GM12878 (cell line): ENCODE data around the gene CCDC187. TPM values are rescaled to one million over a fixed set of nuclear protein-coding genes. Genes with fewer than 3 reads are reported as not detected.

ENCODE experiments used
- ATAC-seq: fragments of 200-7000 bp; cut with Tn5 transposase; 3 replicates; pipeline ENCODE4 v1.9.1; 2020; ENCODE audit warnings: mild to moderate bottlenecking, moderate library complexity
- BruUV-seq: library from RNA; stranded (reverse); fragments of 400-500 nt; replicated peaks from 2 replicates; lab custom pipeline; 2021; lab: Mats Ljungman, UMichigan
- CTCF ChIA-PET: fragments of 300-600 bp; sonication (Branson Sonifier 250); formaldehyde crosslinking; extraction: SDS; loops from one replicate; lab custom pipeline; 2021; ENCODE audit warnings: inconsistent platforms; lab: Yijun Ruan, JAX
- POLR2A ChIA-PET: fragments of 350-600 bp; formaldehyde crosslinking; extraction: SDS; loops from one replicate; lab custom pipeline; 2021; ENCODE audit warnings: inconsistent platforms; lab: Charles Lee
- RAD21 ChIA-PET: fragments of 300-600 bp; sonication (Branson Sonifier 250); formaldehyde crosslinking; loops from one replicate; lab custom pipeline; 2023; ENCODE audit warnings: antibody characterized with exemption; ENCODE audit not compliant: unreplicated experiment; lab: Charles Lee
- SMC1A ChIA-PET: fragments of 300-600 bp; sonication (Branson Sonifier 250); formaldehyde crosslinking; loops from one replicate; lab custom pipeline; 2023; ENCODE audit not compliant: unreplicated experiment, uncharacterized antibody; lab: Charles Lee
- DNase-seq: peaks from one replicate; pipeline ENCODE4 v3.0.0-alpha.2; 2011; ENCODE audit warnings: low read depth, low spot score
- FAIRE-seq: peaks from 3 replicates; lab custom pipeline; 2011; peaks lifted over from hg19 to GRCh38; lab: Jason Lieb, UNC
- H2AFZ ChIP-seq: 2 replicates; pipeline ENCODE4 v1.6.0; 2011; ENCODE audit warnings: low read depth, low read length, control low read depth; ENCODE audit not compliant: control insufficient read depth
- H3K27ac ChIP-seq: 2 replicates; pipeline ENCODE4 v1.5.1; 2011; ENCODE audit warnings: control low read depth; ENCODE audit not compliant: control insufficient read depth, insufficient read depth
- H3K27me3 ChIP-seq, 2 experiments: replicated peaks in 1 of 2; 2 replicates each; pipeline versions ENCODE4 v1.6.0 to v1.6.1; 2011; ENCODE audit warnings: low read length in 1 of 2; ENCODE audit not compliant: control insufficient read depth in 2 of 2, insufficient read depth in 2 of 2
- H3K36me3 ChIP-seq, 2 experiments: 2 replicates each; pipeline ENCODE4 v1.5.1; 2011; ENCODE audit warnings: low read length in 1 of 2; ENCODE audit not compliant: control insufficient read depth in 2 of 2, insufficient read depth in 2 of 2
- H3K4me1 ChIP-seq: 2 replicates; pipeline ENCODE4 v1.6.1; 2011; ENCODE audit warnings: mild to moderate bottlenecking, low read length, moderate library complexity, mixed read lengths; ENCODE audit not compliant: control insufficient read depth, insufficient read depth
- H3K4me2 ChIP-seq: 2 replicates; pipeline ENCODE4 v1.6.0; 2011; ENCODE audit warnings: control low read depth; ENCODE audit not compliant: control insufficient read depth, insufficient read depth
- H3K4me3 ChIP-seq: fragments of 200-600 bp; sonication (generic); 2 replicates; pipeline ENCODE4 v1.5.1; 2016
- H3K79me2 ChIP-seq: 2 replicates; pipeline ENCODE4 v1.6.0; 2011; ENCODE audit warnings: low read length; ENCODE audit not compliant: control insufficient read depth, insufficient read depth
- H3K9ac ChIP-seq: 2 replicates; pipeline ENCODE4 v1.8.0; 2011; ENCODE audit warnings: low read length, control low read depth, mixed read lengths; ENCODE audit not compliant: control insufficient read depth, insufficient read depth
- H3K9me3 ChIP-seq: replicated peaks from 3 replicates; pipeline ENCODE4 v1.5.1; 2011; ENCODE audit warnings: mild to moderate bottlenecking, low read length; ENCODE audit not compliant: control insufficient read depth, insufficient read depth
- H4K20me1 ChIP-seq: 2 replicates; pipeline ENCODE4 v1.6.0; 2011; ENCODE audit not compliant: control insufficient read depth, insufficient read depth
- ASH2L ChIP-seq: fragments of 300-600, 200-600 bp; sonication (generic); IDR thresholded peaks from 2 replicates; pipeline ENCODE4 v1.6.1; 2017; ENCODE audit warnings: low read depth, mild to moderate bottlenecking, borderline replicate concordance
- BACH1 ChIP-seq: fragments of 450-650 bp; IDR thresholded peaks from 2 replicates; pipeline ENCODE4 v1.6.1; 2017; ENCODE audit warnings: mild to moderate bottlenecking, borderline replicate concordance
- CBX3 ChIP-seq: fragments of 200-600 bp; sonication (generic); IDR thresholded peaks from 2 replicates; pipeline ENCODE4 v1.6.1; 2016; ENCODE audit warnings: low read depth, borderline replicate concordance
- CEBPB ChIP-seq, 2 experiments: fragments of 150-350 bp in 1 of 2; IDR thresholded peaks; 2 replicates each; pipeline ENCODE4 v1.6.1; 2012 to 2014; ENCODE audit warnings: low read depth in 2 of 2, low read length in 2 of 2, borderline replicate concordance in 1 of 2, inconsistent platforms in 1 of 2
- CEBPZ ChIP-seq: fragments of 150-350 bp; IDR thresholded peaks from 2 replicates; pipeline ENCODE4 v1.6.1; 2016; ENCODE audit warnings: low read depth, low read length
- GATAD2B ChIP-seq: fragments of 450-650 bp; conservative IDR thresholded peaks from 2 replicates; pipeline ENCODE4 v1.6.1; 2017; ENCODE audit warnings: low read depth, mild to moderate bottlenecking, moderate library complexity
- POLR2AphosphoS2 ChIP-seq: IDR thresholded peaks from 2 replicates; pipeline ENCODE4 v1.6.1; 2011; ENCODE audit warnings: low read depth, mild to moderate bottlenecking, low read length, improper control_type of control experiment, moderate library complexity
- SREBF1 ChIP-seq: IDR thresholded peaks from 2 replicates; pipeline ENCODE4 v1.6.1; 2012; ENCODE audit warnings: mild to moderate bottlenecking, low read length
- WGBS: methylation state at CpG from one replicate; pipeline ENCODE4 v1.1.6; 2016; ENCODE audit warnings: low lambda C conversion rate; ENCODE audit not compliant: insufficient replicate concordance, insufficient coverage; ENCODE audit errors: missing lambda C conversion rate; 5-methylcytosine and 5-hydroxymethylcytosine counted together
- in situ Hi-C: fragments of 300-500 bp; cut with MboI; formaldehyde crosslinking; loops from 9 replicates; pipeline ENCODE4 v1.14.3; 2018; ENCODE audit warnings: mixed read lengths
- intact Hi-C: fragments of 100-400 bp; cut with micrococcal nuclease; formaldehyde crosslinking; loops from one replicate; pipeline ENCODE4 v1.14.2; 2022; ENCODE audit not compliant: unreplicated experiment
- polyA plus RNA-seq, 11 experiments: library from polyadenylated mRNA; depleted of rRNA in 4 of 11; unstranded in 6 of 11; stranded (reverse) in 5 of 11; fragments of >200 nt; fragmentation: Nextera tagmentation in 4 of 11; fragmentation: Illumina TruSeq in 1 of 11; extraction: Ambion mirVana in 4 of 11; extraction: Trizol in 1 of 11; gene quantifications; 1 replicate in 1 of 11; 2 replicates in 10 of 11; pipeline versions ENCODE4 v1.2.1 to v1.2.3, GENCODE V29; 2011 to 2016; ENCODE audit warnings: inconsistent platforms in 2 of 11, missing spikeins in 2 of 11, low read depth in 1 of 11
- total RNA-seq, 4 experiments: library from RNA; depleted of rRNA in 3 of 4; stranded (reverse); fragments of >200 nt in 3 of 4; fragmentation: Illumina TruSeq in 1 of 4; extraction: Trizol in 1 of 4; gene quantifications; 2 replicates each; pipeline versions ENCODE4 v1.2.1 to v1.2.3, GENCODE V29; 2013 to 2021
- TF ChIP-seq, protein P1 (sequence below): fragments of 450-650 bp; IDR thresholded peaks from 2 replicates; pipeline ENCODE4 v1.6.1; 2016; ENCODE audit warnings: mild to moderate bottlenecking
- TF ChIP-seq, protein P2 (sequence below): fragments of 450-650 bp; formaldehyde crosslinking; IDR thresholded peaks from 2 replicates; pipeline ENCODE4 v1.5.0; 2022; ENCODE audit warnings: mild to moderate bottlenecking, missing genetic modification characterization

CCDC187 gene
- total and polyA plus RNA-seq, 10 of the 15 experiments (the other 5 are each of a cell fraction or from before 2014, with no cell fraction given), result 0.04 to 0.23 (median 0.04) TPM; not detected in 7

DNA sequence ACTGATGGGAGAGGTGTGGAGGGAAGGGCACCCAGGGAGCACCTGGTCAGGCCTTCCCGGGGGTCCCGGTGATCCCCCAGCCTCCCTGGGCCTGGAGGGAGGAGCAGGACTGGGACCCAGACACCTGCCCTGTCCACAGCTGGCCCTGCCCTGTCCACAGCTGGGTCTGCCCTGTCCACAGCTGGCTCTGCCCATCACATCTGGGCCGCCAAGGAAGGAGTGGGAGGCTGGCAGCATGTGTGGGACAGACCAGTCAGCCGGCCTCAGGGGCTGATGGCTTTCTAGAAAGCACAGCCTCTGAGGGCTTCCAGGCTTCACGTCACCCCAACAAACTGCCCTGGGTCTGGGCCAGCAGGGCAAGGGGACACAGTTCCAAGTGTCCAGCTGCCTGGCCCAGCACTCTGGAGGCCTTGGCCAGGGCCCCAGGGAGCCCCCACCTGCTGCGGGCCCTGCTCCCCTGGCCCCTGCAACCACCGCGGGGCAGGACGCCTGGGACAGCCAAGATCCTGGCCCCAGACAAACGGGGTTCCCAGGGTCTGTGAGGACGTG, 47.4 kb upstream of the CCDC187 start:
- H3K9ac ChIP-seq, result no peak overlapping the region
- POLR2A ChIA-PET, result no interaction called here
- WGBS, result 45% methylated on average over 11 of the region's 11 CpGs
- no peaks in the 10 kb centered on the region for H3K36me3 ChIP-seq
- no peak overlapping the region for H2AFZ ChIP-seq
- in situ Hi-C loops, result no loop called here
- TF ChIP-seq CEBPB (IDR thresholded peaks at IDR 0.05; ENCODE audit: borderline replicate concordance in 1 of 2, low read depth in 2 of 2, low read length in 2 of 2), result no peak
- TF ChIP-seq GATAD2B, result no peak
- TF ChIP-seq CBX3, result no peak
- TF ChIP-seq SREBF1, result no peak
- TF ChIP-seq BACH1, result no peak
- TF ChIP-seq, protein P1, sequence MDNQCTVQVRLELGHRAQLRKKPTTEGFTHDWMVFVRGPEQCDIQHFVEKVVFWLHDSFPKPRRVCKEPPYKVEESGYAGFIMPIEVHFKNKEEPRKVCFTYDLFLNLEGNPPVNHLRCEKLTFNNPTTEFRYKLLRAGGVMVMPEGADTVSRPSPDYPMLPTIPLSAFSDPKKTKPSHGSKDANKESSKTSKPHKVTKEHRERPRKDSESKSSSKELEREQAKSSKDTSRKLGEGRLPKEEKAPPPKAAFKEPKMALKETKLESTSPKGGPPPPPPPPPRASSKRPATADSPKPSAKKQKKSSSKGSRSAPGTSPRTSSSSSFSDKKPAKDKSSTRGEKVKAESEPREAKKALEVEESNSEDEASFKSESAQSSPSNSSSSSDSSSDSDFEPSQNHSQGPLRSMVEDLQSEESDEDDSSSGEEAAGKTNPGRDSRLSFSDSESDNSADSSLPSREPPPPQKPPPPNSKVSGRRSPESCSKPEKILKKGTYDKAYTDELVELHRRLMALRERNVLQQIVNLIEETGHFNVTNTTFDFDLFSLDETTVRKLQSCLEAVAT, result no peak
- TF ChIP-seq, protein P2, sequence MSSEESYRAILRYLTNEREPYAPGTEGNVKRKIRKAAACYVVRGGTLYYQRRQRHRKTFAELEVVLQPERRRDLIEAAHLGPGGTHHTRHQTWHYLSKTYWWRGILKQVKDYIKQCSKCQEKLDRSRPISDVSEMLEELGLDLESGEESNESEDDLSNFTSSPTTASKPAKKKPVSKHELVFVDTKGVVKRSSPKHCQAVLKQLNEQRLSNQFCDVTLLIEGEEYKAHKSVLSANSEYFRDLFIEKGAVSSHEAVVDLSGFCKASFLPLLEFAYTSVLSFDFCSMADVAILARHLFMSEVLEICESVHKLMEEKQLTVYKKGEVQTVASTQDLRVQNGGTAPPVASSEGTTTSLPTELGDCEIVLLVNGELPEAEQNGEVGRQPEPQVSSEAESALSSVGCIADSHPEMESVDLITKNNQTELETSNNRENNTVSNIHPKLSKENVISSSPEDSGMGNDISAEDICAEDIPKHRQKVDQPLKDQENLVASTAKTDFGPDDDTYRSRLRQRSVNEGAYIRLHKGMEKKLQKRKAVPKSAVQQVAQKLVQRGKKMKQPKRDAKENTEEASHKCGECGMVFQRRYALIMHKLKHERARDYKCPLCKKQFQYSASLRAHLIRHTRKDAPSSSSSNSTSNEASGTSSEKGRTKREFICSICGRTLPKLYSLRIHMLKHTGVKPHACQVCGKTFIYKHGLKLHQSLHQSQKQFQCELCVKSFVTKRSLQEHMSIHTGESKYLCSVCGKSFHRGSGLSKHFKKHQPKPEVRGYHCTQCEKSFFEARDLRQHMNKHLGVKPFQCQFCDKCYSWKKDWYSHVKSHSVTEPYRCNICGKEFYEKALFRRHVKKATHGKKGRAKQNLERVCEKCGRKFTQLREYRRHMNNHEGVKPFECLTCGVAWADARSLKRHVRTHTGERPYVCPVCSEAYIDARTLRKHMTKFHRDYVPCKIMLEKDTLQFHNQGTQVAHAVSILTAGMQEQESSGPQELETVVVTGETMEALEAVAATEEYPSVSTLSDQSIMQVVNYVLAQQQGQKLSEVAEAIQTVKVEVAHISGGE (CRISPR knock-in tag), result no peak
- no peak for TF ChIP-seq POLR2AphosphoS2
- no peak for TF ChIP-seq ASH2L
- no peak for TF ChIP-seq CEBPZ
- ATAC-seq (no peak), DNase-seq (no peak), FAIRE-seq (no peak)
- intact Hi-C loops, result no loop called here
- SMC1A ChIA-PET, result no interaction called here
- RAD21 ChIA-PET, result no interaction called here
- H3K4me1 ChIP-seq, result no peaks in the 10 kb centered on the region
- CTCF ChIA-PET, result no interaction called here
- no peaks in the 10 kb centered on the region for H3K9me3 ChIP-seq
- H3K27me3 ChIP-seq, result no peaks in the 10 kb centered on the region; a peak in 1 of 4 replicates
- no peaks in the 10 kb centered on the region for H3K79me2 ChIP-seq
- H3K27ac ChIP-seq, result no peak overlapping the region
- H4K20me1 ChIP-seq, result no peaks in the 10 kb centered on the region
- no peak overlapping the region for H3K4me2 ChIP-seq
- H3K4me3 ChIP-seq, result no peak overlapping the region
- no TSS peak for BruUV-seq
